HEK293 (cell line): ENCODE results near the gene PIGL.

Experiments used
- KLF8 ChIP-seq: fragments of 450-650 bp; formaldehyde crosslinking; IDR thresholded peaks from 2 replicates; pipeline ENCODE4 v1.5.1; 2016; ENCODE audit warnings: missing biosample characterization, missing genetic modification characterization
- REST ChIP-seq: fragments of 450-650 bp; formaldehyde crosslinking; IDR thresholded peaks from 2 replicates; pipeline ENCODE4 v1.5.1; 2016; ENCODE audit warnings: missing biosample characterization, missing genetic modification characterization
- SCRT1 ChIP-seq: fragments of 450-650 bp; formaldehyde crosslinking; IDR thresholded peaks from 2 replicates; pipeline ENCODE4 v1.5.1; 2016; ENCODE audit warnings: missing biosample characterization, missing genetic modification characterization, borderline replicate concordance
- YY1 ChIP-seq: fragments of 450-650 bp; formaldehyde crosslinking; IDR thresholded peaks from 2 replicates; pipeline ENCODE4 v1.5.1; 2018; ENCODE audit warnings: missing biosample characterization, missing genetic modification characterization
- ZNF529 ChIP-seq: fragments of 450-650 bp; formaldehyde crosslinking; IDR thresholded peaks from 2 replicates; pipeline ENCODE4 v1.5.1; 2017; ENCODE audit warnings: missing genetic modification characterization, missing biosample characterization; ENCODE audit not compliant: insufficient replicate concordance
- TF ChIP-seq, protein P1 (sequence below): fragments of 450-650 bp; formaldehyde crosslinking; IDR thresholded peaks from 2 replicates; pipeline ENCODE4 v1.5.1; 2016; ENCODE audit warnings: missing biosample characterization, missing genetic modification characterization

GRCh38 chr17:16277163-16277562 lies 60.2 kb downstream of the PIGL start:
- TF ChIP-seq YY1 = no peak
- TF ChIP-seq, protein P1, sequence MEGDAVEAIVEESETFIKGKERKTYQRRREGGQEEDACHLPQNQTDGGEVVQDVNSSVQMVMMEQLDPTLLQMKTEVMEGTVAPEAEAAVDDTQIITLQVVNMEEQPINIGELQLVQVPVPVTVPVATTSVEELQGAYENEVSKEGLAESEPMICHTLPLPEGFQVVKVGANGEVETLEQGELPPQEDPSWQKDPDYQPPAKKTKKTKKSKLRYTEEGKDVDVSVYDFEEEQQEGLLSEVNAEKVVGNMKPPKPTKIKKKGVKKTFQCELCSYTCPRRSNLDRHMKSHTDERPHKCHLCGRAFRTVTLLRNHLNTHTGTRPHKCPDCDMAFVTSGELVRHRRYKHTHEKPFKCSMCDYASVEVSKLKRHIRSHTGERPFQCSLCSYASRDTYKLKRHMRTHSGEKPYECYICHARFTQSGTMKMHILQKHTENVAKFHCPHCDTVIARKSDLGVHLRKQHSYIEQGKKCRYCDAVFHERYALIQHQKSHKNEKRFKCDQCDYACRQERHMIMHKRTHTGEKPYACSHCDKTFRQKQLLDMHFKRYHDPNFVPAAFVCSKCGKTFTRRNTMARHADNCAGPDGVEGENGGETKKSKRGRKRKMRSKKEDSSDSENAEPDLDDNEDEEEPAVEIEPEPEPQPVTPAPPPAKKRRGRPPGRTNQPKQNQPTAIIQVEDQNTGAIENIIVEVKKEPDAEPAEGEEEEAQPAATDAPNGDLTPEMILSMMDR (tag by site-specific recombination) = no peak
- TF ChIP-seq ZNF529 (tag by site-specific recombination) = no peak
- no peak for TF ChIP-seq SCRT1 (tag by site-specific recombination)
- TF ChIP-seq REST (tag by site-specific recombination) = no peak
- TF ChIP-seq KLF8 (tag by site-specific recombination) = no peak
